CD4-positive, alpha-beta T cell treated with Interleukin-15 for 1 hour (primary cell): ENCODE data around the gene NEBL.

Experiments used
- DNase-seq: peaks from one replicate; pipeline ENCODE4 v3.0.0-alpha.2; 2020

Gene NEBL

DNA sequence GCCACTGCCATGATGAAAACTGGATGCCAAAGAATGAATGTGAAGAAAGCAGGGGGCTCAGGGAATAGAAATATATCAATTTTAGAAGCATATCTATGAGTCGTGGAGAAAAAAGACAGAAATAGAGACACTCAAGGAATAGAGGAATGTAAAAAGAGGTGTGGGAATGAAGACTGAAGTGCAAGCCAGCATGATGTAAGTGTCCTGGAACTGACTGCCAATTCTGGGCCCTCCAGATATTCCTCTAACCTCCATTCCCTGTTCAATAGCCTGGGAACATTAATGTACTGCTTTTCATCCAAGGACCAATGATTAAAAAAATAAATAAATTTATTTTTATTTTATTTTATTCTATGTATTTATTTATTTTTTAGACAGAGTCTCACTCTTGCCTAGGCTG lies 40.6 kb downstream of the NEBL start:
- DNase-seq, result no peak

DNA sequence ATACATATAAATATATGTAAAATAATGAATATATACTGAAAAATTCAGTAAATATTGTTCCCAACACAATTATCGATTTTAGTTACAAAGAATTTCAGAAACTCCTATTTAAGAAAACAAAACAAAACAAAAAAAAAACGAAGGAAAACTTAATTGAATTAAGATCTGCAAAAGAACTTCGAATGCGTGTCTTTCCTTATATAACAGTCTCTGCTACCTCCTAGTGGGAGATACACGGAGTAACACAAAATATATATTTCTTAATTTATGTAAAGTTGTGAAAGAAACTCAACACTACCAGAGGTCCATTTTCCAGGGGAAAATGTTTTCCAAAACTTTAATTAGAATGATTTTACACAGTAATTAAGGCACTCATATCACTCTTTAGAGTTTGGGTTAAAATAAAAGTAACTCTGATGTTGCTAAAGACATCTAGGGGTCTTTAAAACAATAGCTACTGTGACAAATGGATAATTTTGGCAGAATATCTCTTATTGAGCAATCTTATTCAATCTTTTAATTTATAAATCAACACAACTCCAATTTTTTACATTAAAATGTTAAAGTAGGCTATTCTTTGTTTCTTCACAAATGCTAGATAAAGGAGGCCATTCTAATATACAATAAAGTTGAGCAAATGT lies 41.6 kb downstream of the NEBL start:
- no peak for DNase-seq

DNA sequence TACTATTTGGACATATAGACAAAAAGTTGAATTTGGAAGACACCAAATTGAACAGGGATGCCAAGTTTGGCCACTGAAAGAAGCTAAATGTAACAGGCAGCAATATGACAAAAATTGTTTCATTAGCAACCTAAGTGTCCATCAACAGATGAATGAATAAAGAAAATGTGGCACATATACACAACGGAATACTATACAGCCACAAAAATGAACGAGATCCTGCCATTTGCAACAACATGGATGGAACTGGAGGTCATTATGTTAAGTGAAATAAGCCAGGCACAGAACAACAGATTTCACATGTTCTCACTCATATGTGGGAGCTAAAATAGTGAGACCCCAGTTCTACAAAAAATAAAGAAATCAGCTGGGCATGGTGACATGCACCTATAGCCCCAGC lies 43.8 kb downstream of the NEBL start:
- DNase-seq, result no peak

DNA sequence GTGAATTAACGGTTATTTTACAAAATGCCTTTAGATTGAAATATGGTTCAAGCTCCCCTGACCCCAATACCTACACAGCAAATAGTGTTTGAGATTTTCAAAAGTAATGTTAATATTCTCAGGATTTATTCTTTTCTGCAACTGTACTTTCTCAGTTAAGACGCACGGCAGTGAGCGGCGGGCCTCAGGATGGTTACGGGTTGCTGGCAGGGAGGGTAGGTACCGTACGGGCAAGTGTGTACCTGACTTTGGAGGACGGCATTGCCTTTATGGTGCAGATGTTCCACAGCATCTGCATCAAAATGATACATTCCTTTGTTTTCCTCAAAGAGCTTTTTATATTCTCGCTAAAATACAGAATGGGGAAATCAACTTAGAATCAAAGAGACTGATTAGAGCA lies 44.8 kb downstream of the NEBL start:
- DNase-seq, result no peak

DNA sequence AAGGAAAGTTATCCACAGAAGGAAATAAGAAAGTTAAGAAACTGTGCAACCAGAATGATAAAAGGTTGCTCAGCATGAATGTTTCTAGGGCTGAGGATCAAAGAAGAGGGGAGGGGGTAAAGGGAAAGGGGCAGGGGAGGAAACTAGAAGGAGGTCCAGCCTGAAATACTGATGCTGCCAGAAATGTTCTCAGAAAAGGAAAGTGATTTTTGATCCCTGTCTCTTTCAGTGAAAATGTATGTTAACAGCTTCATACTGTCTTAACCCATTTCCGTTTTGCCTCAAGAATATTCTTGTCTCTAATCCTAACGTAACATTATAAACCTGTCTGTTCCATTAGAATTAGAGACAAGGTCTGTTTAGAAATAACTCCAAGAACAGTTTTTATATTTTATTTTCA lies 49.6 kb downstream of the NEBL start:
- no peak for DNase-seq

DNA sequence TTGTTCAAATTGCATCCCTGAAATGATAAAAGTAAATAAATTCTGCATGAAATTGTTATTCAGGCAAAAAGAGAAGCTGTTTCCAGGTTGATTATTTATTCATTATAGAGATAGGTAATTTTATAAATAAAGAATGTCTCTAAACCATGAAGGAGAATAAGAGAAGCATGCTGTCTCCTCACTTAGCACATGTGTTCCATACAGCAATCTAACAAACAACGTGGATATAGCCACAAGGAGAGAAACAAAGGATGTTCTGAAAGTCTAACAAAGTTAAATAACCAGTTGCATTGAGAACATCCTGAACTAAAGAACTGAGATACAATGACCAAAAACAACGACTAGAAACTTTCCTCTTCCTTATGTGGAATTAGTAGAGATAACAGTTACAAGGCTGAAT lies 50.8 kb downstream of the NEBL start:
- no peak for DNase-seq

DNA sequence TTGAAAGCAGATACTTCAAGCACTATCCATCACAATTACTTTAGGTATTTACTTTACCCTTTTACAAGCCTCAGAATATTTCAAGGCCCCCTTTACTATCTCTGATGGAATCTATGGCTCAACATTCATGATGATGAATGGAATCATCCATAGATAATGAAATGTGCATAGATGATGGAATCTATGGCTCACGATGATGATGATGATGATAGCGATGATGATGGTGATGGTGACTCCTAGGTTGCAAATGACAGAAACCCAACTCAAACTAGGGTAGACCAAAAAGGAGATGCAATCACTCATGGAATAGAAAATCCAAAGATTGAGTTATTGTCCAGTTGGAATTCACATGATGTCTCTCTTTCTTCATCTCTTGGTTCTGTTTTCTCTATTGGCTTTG lies 55.7 kb downstream of the NEBL start:
- no peak for DNase-seq

DNA sequence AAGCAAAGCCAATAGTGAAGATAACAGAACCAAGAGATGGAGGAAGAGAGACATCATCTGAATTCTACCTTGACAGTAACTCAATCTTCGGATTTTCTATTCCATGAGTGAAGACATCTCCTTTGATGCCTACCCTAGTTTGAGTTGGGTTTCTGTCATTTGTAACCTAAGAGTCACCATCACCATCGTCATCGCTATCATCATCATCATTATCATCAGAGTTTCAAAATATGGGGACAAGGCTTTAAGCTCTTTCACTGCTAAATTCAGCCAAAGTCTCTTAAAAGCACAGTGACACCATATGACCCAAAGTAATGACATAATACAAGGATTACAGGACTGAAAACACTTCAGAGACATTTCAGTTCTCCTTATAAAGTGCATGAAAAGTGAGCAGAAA lies 57.2 kb downstream of the NEBL start:
- no peak for DNase-seq

DNA sequence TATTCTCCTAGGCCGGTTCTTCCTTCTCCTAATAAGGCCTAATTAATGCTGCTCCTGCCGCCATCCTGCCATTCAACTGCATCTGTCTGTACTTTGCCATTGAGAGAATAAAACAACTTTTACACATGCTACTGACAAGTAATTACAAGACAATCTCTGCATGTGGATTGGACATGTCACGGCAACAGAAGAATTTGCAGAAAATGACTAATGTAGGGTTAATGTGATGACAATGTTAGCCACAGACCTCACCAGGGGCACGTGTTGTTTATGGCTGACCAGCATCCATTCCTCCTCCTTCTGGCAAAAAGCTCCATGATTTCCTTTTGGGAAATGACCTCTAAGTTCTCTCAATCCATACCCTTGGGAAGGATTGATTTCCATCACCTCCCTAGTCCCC lies 58.0 kb downstream of the NEBL start:
- no peak for DNase-seq

DNA sequence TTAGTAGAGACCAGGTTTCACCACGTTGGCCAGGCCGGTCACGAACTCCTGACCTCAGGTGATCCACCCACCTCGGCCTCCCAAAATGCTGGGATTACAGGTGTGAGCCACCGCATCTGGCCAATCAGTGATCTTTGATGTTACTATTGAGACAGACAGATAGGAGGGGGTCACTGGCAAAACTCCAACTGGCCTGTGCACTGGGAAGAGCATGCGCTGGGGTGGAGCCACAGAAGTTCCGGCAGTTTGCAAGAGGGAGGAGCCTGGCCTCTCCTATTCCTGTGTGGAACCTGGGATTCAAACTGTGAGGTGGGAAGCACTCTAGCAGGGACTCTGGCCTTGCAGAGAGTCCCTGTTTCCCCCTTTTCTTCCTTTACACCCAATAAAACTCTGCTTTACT lies 60.7 kb downstream of the NEBL start:
- no peak for DNase-seq

DNA sequence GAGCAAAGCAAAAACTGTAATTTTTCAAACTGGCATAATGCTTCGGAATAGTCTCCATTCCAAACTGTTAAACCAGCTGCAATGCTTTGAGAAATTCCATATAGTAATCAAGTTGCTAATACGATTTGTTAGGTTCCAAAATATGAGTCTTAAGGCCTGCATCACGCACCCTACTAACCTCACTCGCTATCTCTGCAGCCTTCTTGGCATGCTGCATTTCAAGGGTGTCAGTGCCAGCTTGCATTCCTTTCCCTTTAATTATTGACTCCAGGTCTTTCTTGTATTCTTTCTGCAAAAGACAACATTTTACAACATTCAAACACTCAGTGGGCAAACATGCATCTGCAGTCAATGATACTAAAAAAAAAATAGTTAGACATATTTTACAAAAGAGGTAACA lies 61.8 kb downstream of the NEBL start:
- no peak for DNase-seq

DNA sequence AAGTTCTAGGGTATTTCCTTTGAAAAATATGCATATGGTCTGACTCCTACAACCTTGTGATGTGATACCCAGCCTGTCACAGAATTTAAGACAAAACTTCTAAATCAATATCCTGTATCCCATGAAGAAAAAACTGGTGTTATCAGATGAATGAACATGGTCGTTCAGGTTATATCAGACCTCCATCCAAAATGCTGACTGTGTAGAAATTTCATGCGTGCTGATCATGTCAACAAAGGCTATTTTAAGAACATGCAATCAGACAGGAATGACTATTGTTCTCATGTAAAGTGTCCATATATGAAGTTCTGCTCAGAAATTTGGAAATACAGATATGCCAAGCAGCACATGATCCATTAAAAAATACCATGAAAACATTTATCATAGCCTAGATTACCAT lies 62.3 kb downstream of the NEBL start:
- DNase-seq, result no peak

DNA sequence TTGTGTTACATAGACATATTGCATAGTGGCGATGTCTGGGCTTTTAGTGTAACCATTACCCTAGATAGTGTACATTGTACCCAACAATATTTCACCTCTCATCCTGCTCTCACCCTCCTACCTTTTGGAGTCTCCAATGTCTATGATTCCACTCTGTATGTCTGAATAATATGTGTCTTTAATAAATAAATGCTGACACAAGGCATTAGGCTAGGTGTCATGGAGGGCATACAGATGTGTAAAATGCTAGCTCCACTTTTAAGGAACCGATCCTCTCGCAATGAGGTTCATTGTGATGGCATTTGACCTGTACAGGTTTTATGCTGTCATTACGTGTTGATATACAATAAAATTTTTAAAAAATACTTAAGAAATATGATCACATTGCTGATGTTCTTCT lies 74.3 kb downstream of the NEBL start:
- no peak for DNase-seq

DNA sequence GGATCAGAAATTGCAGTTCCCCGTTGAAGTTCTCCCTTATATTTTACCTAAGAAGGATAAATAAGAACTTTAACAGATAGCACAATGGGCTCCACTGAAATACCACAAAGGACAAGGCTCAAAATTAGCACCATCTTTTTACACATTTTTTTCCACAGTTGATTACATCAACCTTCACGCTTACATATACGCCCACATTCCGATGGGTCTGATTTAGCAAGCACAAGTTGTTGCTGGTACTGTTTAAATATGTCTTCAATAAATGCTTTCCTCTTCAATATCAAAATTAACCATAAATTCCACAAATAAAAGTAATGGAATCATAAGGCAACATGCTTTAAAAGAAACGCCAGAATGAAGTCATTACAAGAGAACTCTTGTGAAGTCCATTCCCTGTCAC lies 79.5 kb downstream of the NEBL start:
- no peak for DNase-seq

DNA sequence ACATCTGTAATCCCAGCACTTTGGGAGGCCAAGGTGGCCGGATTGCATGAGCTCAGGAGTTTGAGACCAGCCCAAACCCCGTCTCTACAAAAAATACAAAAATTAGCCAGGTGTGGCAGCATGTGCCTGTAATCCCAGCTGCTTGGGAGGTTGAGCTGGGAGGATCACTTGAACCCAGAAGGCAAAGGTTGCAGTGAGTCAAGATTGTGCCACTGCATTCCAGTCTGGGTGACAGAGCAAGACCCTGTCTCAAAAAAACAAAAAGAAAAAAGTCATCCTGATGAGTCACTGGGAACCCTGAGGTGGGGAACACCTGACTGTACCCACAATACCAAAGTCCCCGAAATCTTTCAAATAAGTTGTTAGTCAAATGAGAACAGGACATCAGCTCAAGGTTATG lies 80.0 kb downstream of the NEBL start:
- DNase-seq, result no peak

DNA sequence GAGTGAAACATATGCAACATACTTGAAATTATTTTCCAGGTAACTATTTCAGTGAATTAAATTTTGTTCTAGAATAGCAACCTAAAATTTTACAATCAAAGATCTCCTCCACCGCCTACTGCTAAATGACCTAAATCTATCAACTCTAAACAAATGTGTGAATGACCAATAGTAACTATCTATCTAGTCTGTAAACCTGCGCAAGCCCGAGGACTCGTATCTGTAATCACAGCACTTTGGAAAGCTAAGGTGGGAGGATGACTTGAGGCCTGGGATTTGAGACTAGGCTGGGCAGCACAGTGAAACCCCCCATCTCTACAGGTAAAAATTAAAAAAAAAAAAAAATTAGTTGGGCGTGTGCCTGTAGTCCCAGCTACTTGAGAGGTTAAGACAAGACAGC lies 83.0 kb downstream of the NEBL start:
- no peak for DNase-seq

DNA sequence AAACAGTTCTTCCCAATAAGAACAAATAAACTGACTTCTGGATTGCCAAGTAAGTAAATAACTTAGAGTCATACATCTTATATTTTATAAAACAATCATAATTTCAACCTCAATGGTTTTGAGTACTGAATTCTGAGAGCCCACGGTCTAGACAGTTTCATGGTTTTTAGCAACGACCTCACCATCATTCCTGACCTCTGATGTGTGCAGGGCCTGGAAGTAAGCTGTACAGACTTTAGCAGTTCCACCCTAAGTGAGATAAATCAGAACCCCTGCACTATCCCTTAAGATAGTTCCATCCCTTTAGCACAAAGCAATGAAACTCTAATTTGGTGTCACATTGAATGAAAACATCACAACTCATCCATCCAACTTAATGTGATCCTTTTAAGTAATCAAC lies 86.0 kb downstream of the NEBL start:
- DNase-seq, result no peak

DNA sequence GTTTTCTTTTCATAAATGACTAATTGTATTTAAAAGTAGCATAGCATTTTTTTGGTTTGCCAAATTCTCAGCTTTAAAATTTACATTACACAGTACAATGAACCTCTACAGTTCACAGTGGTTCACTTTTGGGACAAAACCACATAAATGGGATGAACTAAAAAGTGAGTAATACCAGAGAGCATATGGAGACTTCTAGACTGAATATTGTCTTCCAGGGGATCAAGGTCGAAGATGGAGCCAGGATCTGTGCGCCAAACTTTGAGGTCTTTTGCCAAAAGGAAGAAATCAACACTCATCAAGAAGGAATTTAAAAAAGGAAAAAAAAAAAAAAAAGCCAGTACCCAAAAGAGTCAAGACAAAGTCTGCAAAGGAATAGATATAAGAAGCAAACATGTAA lies 87.5 kb downstream of the NEBL start:
- DNase-seq, result no peak

DNA sequence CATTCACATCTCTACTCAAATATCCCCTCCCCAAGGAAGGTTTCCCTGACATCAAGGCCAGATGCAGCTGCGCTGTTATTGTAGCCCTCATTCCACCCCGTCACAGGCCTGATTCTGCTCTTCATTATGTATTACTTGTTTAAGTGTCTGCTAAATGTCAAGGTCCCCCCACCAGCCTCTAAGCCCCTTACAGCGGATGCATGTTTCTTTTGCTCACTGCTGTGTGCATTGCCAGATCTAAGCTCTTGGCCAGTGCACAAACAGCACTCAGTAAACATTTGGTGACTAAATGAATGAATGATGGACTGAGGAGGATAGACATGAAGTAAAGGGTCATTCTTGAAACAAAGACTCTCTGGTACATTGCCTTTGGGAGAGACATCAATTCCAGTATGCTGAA lies 90.6 kb downstream of the NEBL start:
- no peak for DNase-seq

DNA sequence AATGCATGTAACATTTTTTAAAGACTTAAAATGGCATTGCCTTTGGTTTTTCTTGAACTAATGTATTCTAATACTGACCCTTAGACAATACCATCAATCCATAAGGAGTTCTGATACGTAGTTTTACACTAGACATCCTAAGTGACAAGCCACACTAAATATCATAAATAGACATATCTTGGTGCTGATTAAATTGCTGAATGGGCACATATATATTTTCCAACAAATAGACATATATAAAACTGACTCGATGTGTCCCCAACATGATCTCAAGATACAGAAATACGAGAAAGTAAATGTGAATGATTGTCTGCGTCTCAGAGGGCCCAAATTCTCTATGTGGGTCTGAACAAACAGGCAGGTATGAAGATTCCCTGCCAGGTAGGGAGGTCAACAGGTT lies 99.8 kb downstream of the NEBL start:
- no peak for DNase-seq

DNA sequence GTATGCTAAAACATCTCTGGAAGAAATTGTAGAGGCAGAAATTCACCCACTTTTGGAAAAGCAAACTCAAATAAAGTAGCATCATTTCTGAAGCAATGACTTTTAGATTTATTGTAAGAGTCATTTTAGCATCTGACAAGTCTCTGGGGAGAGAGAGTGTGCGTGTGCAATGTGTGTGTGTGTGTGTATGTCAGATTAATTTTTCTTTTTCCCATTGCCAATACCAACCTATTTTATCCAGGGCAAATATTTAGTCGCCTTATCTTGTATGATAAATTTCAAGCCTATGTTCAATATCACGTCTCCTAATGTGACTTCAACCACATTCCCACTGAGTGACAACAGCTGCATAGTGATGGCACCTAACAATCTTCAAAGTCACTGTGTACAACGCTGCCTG lies 101.7 kb downstream of the NEBL start:
- DNase-seq, result no peak

DNA sequence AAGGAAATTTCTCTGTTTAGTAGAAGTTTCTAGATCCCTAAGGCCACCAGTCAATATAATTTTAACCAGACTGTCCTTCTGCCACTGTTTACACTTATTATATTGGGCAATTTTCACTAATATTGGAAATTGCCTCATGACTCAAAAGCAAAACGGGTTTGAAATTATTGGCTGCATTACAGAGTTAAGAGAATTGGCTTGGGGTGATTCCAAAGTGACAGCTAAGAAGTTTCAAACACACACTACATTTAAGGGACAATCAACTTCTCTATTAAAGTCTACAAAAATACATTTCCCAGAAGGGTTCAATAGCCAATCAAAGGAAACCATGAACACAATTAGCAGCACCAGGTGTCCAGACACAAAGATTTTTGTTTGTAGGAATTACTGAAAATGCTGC lies 111.9 kb downstream of the NEBL start:
- DNase-seq, result no peak

DNA sequence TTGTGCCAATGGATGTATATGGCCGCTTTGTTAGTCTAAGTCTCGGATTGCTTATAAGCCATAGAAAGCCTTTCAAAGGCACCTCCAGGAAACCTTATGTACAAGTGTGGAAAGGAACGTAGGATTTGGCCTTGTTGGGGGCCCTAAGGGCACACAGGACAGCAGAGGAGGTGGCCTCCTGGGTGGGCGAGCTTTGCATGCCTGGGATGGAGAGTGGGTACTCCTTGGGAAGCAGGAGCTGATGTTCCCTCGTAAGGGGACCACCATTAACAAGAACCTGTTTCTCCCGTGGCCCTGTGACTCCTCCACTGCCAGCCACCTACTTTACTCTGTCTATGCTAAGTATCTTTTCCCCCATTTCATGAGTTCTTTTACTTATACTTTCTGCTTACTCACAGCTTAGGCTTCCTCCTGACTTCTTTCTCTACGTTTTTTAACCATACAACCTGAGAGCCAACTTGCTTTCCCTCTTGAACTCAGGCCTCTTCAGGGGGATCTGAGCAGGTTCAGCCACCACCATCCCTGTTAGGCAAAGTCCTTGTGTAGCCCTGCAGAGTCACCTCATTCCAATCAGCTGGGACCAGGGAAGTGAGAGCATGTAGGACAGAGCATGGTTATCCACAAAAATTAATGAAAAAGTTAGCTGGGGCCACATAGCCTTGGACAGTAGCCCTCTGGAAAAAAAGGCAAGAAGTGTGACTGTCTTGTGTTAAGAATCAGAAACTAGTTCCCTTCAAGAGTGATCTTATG lies 118.9 kb downstream of the NEBL start:
- DNase-seq, result no peak

DNA sequence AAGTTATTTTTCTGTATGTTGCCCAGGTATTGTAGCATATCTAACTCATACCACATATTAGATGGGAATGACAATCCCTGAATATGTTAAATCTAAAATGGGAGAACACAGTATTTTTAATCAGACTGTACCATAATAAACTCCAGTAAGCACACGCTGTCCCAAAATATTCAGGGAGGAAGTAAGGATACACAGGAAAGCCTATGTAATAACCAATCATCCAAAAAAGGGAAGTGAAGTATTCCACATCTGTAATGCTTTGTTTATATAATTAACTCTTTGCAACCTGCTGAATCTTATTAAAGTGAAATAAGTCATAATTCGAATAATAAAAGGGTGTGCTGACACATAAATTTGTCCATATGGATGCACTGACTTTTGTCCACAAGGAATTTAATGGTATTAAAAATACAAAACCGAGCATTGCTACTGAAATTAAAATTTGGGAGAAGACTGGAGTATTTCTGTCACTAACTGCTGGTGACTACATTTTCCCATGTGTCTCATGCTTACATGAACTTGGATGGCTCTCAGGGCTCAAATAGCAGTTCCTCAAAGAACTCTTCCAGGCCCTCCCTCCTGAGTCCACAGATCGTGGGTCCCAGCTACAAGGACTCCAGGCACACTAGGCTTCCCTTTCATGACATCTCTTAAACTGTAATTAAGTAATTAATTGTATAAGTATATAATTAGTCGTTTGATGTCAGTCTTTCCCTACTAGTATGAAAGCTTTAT lies 120.6 kb downstream of the NEBL start:
- no peak for DNase-seq

DNA sequence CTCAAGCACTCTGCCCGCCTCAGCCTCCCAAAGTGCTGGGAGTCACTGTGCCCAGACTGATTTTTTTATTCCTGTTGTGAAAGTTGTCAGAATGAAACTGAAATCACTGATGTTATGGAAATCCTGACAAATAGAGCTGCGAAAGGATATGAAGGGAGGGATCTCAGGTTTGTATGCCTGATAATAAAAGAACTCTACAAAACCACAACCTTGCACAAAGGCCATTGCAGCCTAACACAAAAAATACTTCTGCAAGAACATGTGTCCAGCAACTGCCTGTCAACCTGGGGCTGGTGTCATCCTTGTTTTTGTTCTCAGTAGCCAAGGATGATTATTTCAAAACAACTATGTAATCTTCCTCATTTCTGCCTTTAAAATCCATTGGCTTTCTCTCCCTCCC lies 126.1 kb downstream of the NEBL start:
- no peak for DNase-seq
